ENCODE data around the gene PRDM11.
A peak's percentile ranks its signal among the peaks of the same experiment; 100 is the strongest.

PRDM11 gene

GRCh38 chr11:45204761-45205160 lies 58.3 kb downstream of the PRDM11 start:
- TF ChIP-seq CTCF (IDR thresholded peaks at IDR 0.05), result no peak

GRCh38 chr11:45205978-45206377 lies 59.5 kb downstream of the PRDM11 start:
- Histone ChIP-seq H3K27ac (no peak overlapping the region), H3K4me1 (peaks cover 0 to 46% (median 33%) of the 10 kb centered on the region in 4 donors), H3K27me3 (no peaks in the 10 kb centered on the region), H3K36me3 (peaks cover 9 to 30% (median 11%) of the 10 kb centered on the region in 3 donors), H3K4me3 (no peak overlapping the region), H3K9me3 (no peaks in the 10 kb centered on the region)
- DNase-seq, result no peak
- intact Hi-C loops (cut with DNase I; ENCODE audit: low total_unique reads), result no loop called here
- TF ChIP-seq CTCF (IDR thresholded peaks at IDR 0.05), result no peak

More at GRCh38 chr11:45204761-45205160, 58.3 kb downstream of the PRDM11 start:
- Histone ChIP-seq H3K36me3 (peaks cover 9 to 27% (median 11%) of the 10 kb centered on the region in 3 donors), H3K4me1 (peaks cover 0 to 36% (median 23%) of the 10 kb centered on the region in 4 donors), H3K27me3 (no peaks in the 10 kb centered on the region), H3K27ac (no peak overlapping the region), H3K4me3 (no peak overlapping the region), H3K9me3 (no peaks in the 10 kb centered on the region)
- no peak for DNase-seq
- intact Hi-C loops (cut with DNase I; ENCODE audit: low total_unique reads), result no loop called here

GRCh38 chr11:45208135-45208534 lies 61.7 kb downstream of the PRDM11 start:
- H3K4me3 ChIP-seq, result no peak overlapping the region
- intact Hi-C loops (cut with DNase I; ENCODE audit: low total_unique reads), result no loop called here
- H3K27me3 ChIP-seq, result no peaks in the 10 kb centered on the region
- peaks cover 0 to 33% (median 24%) of the 10 kb centered on the region in 4 donors for H3K4me1 ChIP-seq
- DNase-seq, result no peak
- peak overlapping the region in 1 of 2 donors; percentile 86 for H3K27ac ChIP-seq
- peaks cover 17 to 44% (median 20%) of the 10 kb centered on the region in 3 donors for H3K36me3 ChIP-seq
- no peak for TF ChIP-seq CTCF (IDR thresholded peaks at IDR 0.05)
- no peaks in the 10 kb centered on the region for H3K9me3 ChIP-seq

- H3K9me3 ChIP-seq, result no peaks in the 10 kb centered on the region
- TF ChIP-seq CTCF (IDR thresholded peaks at IDR 0.05), result no peak
- peak overlapping the region; percentile 15 to 20 for H3K4me3 ChIP-seq
- DNase-seq, result no peak
- intact Hi-C loops (cut with DNase I; ENCODE audit: low total_unique reads), result no loop called here
- peak overlapping the region; percentile 69 to 86 for H3K27ac ChIP-seq
- no peaks in the 10 kb centered on the region for H3K27me3 ChIP-seq
- peaks cover 20 to 55% (median 24%) of the 10 kb centered on the region in 3 donors for H3K36me3 ChIP-seq
- H3K4me1 ChIP-seq, result peaks cover 0 to 33% (median 24%) of the 10 kb centered on the region in 4 donors
These were observed 62.8 kb downstream of the PRDM11 start for GRCh38 chr11:45209000-45209879.

GRCh38 chr11:45209891-45210699 lies 63.7 kb downstream of the PRDM11 start:
- Histone ChIP-seq H3K27me3 (no peaks in the 10 kb centered on the region), H3K4me1 (peaks cover 0 to 33% (median 24%) of the 10 kb centered on the region in 4 donors), H3K4me3 (peak overlapping the region; percentile 15 to 20), H3K36me3 (peaks cover 13 to 51% (median 17%) of the 10 kb centered on the region in 3 donors), H3K27ac (peak overlapping the region; percentile 69 to 86), H3K9me3 (no peaks in the 10 kb centered on the region)
- intact Hi-C loops (cut with DNase I; ENCODE audit: low total_unique reads), result loop anchor here (10.0 kb wide), 1 partner anchor 65 kb away; the partner anchor contains the start of gene PRDM11
- TF ChIP-seq CTCF (IDR thresholded peaks at IDR 0.05), result peak; percentile 14 to 27
- peak; percentile 84 to 94 for DNase-seq
